HG03571 (cell line): ENCODE data around the gene AEBP1.

Experiments
- ATAC-seq: cut with Tn5 transposase; IDR thresholded peaks from one replicate; pipeline ENCODE4 v1.9.1; 2021; ENCODE audit not compliant: unreplicated experiment

Gene AEBP1

GRCh38 chr7:44083796-44084195, 20.3 kb upstream of the AEBP1 start:
- ATAC-seq = no peak

- ATAC-seq = no peak
Observed at GRCh38 chr7:44084701-44085100, 19.4 kb upstream of the AEBP1 start.

GRCh38 chr7:44085546-44085945, 18.6 kb upstream of the AEBP1 start:
- ATAC-seq = no peak

- no peak for ATAC-seq
Observed at GRCh38 chr7:44086627-44087026, 17.5 kb upstream of the AEBP1 start.

- no peak for ATAC-seq
Observed at GRCh38 chr7:44087911-44088838, 16.0 kb upstream of the AEBP1 start.

- ATAC-seq = no peak
Observed at GRCh38 chr7:44093102-44093641, 11.0 kb upstream of the AEBP1 start.

GRCh38 chr7:44094365-44094764, 9.8 kb upstream of the AEBP1 start:
- no peak for ATAC-seq

GRCh38 chr7:44094883-44095592, 9.1 kb upstream of the AEBP1 start:
- no peak for ATAC-seq

- no peak for ATAC-seq
Observed at GRCh38 chr7:44095781-44096180, 8.4 kb upstream of the AEBP1 start.

- no peak for ATAC-seq
Observed at GRCh38 chr7:44096326-44096881, 7.7 kb upstream of the AEBP1 start.

- no peak for ATAC-seq
Observed at GRCh38 chr7:44097064-44097932, 6.8 kb upstream of the AEBP1 start.

- ATAC-seq = no peak
Observed at GRCh38 chr7:44098092-44099068, 5.8 kb upstream of the AEBP1 start.

GRCh38 chr7:44099669-44100068, 4.5 kb upstream of the AEBP1 start:
- no peak for ATAC-seq

GRCh38 chr7:44100458-44101302, 3.5 kb upstream of the AEBP1 start:
- ATAC-seq = no peak

- no peak for ATAC-seq
Observed at GRCh38 chr7:44101303-44101965, 2.7 kb upstream of the AEBP1 start.

- ATAC-seq = no peak
Observed at GRCh38 chr7:44101966-44102845, 1.9 kb upstream of the AEBP1 start.
